Central memory CD8-positive, alpha-beta T cell (primary cell): ENCODE measurements around the gene MACC1.

Experiments
- ATAC-seq: fragments of 150-1000 bp; cut with Tn5 transposase; replicated peaks from 2 replicates; pipeline ENCODE4 v1.10.0; 2022; ENCODE audit warnings: mild to moderate bottlenecking, moderate FRiP score, moderate number of reproducible peaks; ENCODE audit not compliant: poor library complexity, severe bottlenecking; ENCODE audit errors: extremely low read depth
- DNase-seq, 2 donors: peaks; one replicate each; pipeline ENCODE4 v3.0.0; 2021; ENCODE audit warnings: low spot score in 2 of 2
- H3K27ac Mint-ChIP-seq: one replicate; pipeline ENCODE4 v1.8.0; 2022; ENCODE audit warnings: low read depth, mild to moderate bottlenecking, moderate library complexity, mixed read lengths
- H3K27me3 Mint-ChIP-seq: one replicate; pipeline ENCODE4 v1.8.0; 2022; ENCODE audit warnings: mixed read lengths
- H3K36me3 Mint-ChIP-seq: one replicate; pipeline ENCODE4 v1.8.0; 2022; ENCODE audit warnings: mild to moderate bottlenecking, moderate library complexity, mixed read lengths; ENCODE audit not compliant: insufficient read depth
- H3K4me1 Mint-ChIP-seq: one replicate; pipeline ENCODE4 v1.8.0; 2022; ENCODE audit warnings: mixed read lengths
- H3K4me3 Mint-ChIP-seq: one replicate; pipeline ENCODE4 v1.8.0; 2022; ENCODE audit warnings: mild to moderate bottlenecking, moderate library complexity, mixed read lengths
- H3K9me3 Mint-ChIP-seq: one replicate; pipeline ENCODE4 v1.8.0; 2022; ENCODE audit warnings: mixed read lengths

MACC1 gene

GRCh38 chr7:20226860-20227259, 9.7 kb upstream of the MACC1 start:
- peaks cover 7% of the 10 kb centered on the region for H3K27me3 Mint-ChIP-seq
- H3K9me3 Mint-ChIP-seq = peaks cover 11% of the 10 kb centered on the region
- ATAC-seq = no peak
- DNase-seq = no peak
- H3K4me1 Mint-ChIP-seq = no peaks in the 10 kb centered on the region
- no peak overlapping the region for H3K27ac Mint-ChIP-seq
- H3K4me3 Mint-ChIP-seq = no peak overlapping the region
- H3K36me3 Mint-ChIP-seq = no peaks in the 10 kb centered on the region

- Mint-ChIP-seq H3K27me3 (peaks cover 7% of the 10 kb centered on the region), H3K9me3 (peaks cover 11% of the 10 kb centered on the region), H3K4me1 (no peaks in the 10 kb centered on the region), H3K36me3 (no peaks in the 10 kb centered on the region), H3K4me3 (no peak overlapping the region), H3K27ac (no peak overlapping the region)
- DNase-seq (no peak), ATAC-seq (no peak)
Measured at GRCh38 chr7:20225384-20225783, 8.2 kb upstream of the MACC1 start.

DNA sequence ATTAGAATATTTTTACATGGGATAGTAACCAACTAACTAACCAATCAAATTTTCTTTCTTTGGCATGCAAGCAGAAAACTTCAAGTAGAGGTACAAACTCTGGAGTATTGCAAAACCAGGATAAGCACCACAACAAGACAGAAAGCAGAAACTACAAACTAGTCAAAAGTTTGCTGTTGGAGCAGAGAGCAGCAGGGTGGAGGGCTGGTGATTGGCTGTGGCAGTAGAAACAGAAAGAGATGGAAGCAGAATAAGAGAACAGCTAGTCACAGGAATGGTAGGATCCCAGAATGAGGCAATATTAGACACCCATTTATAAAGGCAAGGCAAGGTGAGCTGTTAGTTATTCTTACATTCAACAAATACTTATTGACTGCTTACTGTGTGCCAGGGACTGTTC, 6.8 kb upstream of the MACC1 start:
- peaks cover 3% of the 10 kb centered on the region for H3K36me3 Mint-ChIP-seq
- no peak overlapping the region for H3K27ac Mint-ChIP-seq
- peaks cover 7% of the 10 kb centered on the region for H3K27me3 Mint-ChIP-seq
- H3K4me3 Mint-ChIP-seq = no peak overlapping the region
- no peak for ATAC-seq
- peaks cover 11% of the 10 kb centered on the region for H3K9me3 Mint-ChIP-seq
- H3K4me1 Mint-ChIP-seq = no peaks in the 10 kb centered on the region
- DNase-seq = no peak

GRCh38 chr7:20223356-20223755, 6.2 kb upstream of the MACC1 start:
- peaks cover 3% of the 10 kb centered on the region for H3K36me3 Mint-ChIP-seq
- no peaks in the 10 kb centered on the region for H3K4me1 Mint-ChIP-seq
- no peak for ATAC-seq
- H3K27me3 Mint-ChIP-seq = peaks cover 7% of the 10 kb centered on the region
- no peak for DNase-seq
- peaks cover 11% of the 10 kb centered on the region for H3K9me3 Mint-ChIP-seq
- H3K4me3 Mint-ChIP-seq = no peak overlapping the region
- no peak overlapping the region for H3K27ac Mint-ChIP-seq

- Mint-ChIP-seq H3K4me1 (no peaks in the 10 kb centered on the region), H3K36me3 (peaks cover 3% of the 10 kb centered on the region), H3K27me3 (peaks cover 7% of the 10 kb centered on the region), H3K9me3 (peaks cover 11% of the 10 kb centered on the region), H3K4me3 (no peak overlapping the region), H3K27ac (no peak overlapping the region)
- ATAC-seq (no peak), DNase-seq (no peak)
Measured at GRCh38 chr7:20222219-20222828, 5.1 kb upstream of the MACC1 start.

- H3K4me1 Mint-ChIP-seq = no peaks in the 10 kb centered on the region
- H3K9me3 Mint-ChIP-seq = peaks cover 5% of the 10 kb centered on the region
- ATAC-seq = no peak
- H3K4me3 Mint-ChIP-seq = no peak overlapping the region
- peaks cover 3% of the 10 kb centered on the region for H3K36me3 Mint-ChIP-seq
- no peak for DNase-seq
- peaks cover under 1% of the 10 kb centered on the region for H3K27me3 Mint-ChIP-seq
- H3K27ac Mint-ChIP-seq = no peak overlapping the region
Measured at GRCh38 chr7:20220921-20221547, 3.9 kb upstream of the MACC1 start.

GRCh38 chr7:20220293-20220761, 3.1 kb upstream of the MACC1 start:
- ATAC-seq = no peak
- Mint-ChIP-seq H3K4me3 (no peak overlapping the region), H3K4me1 (no peaks in the 10 kb centered on the region), H3K9me3 (no peaks in the 10 kb centered on the region), H3K27me3 (no peaks in the 10 kb centered on the region), H3K27ac (no peak overlapping the region), H3K36me3 (peaks cover 3% of the 10 kb centered on the region)
- DNase-seq = no peak

GRCh38 chr7:20219446-20220292, 2.5 kb upstream of the MACC1 start:
- H3K27ac Mint-ChIP-seq = no peak overlapping the region
- no peak for DNase-seq
- H3K27me3 Mint-ChIP-seq = no peaks in the 10 kb centered on the region
- H3K36me3 Mint-ChIP-seq = peaks cover 3% of the 10 kb centered on the region
- no peaks in the 10 kb centered on the region for H3K4me1 Mint-ChIP-seq
- ATAC-seq = peak; percentile 55
- H3K9me3 Mint-ChIP-seq = no peaks in the 10 kb centered on the region
- no peak overlapping the region for H3K4me3 Mint-ChIP-seq

DNA sequence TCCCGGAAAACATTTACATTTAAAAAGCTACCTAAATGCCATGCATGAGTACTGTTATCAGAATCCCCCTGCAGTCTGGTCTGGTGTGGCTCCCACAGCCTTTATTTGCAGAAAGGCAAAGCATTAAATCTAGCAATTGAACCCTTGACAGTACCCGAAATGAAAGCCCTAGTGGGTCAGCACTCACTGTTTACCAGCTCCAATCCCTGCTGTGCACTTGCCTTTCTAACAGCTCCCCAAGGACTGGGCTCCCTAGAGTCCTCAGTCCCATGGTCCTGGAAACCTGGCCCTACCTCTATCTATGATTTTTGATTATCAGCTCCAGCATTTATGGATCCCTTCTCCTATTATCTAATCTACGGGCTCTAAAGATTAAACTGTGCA, 1.9 kb upstream of the MACC1 start:
- H3K4me1 Mint-ChIP-seq = no peaks in the 10 kb centered on the region
- peak overlapping the region; percentile 7 for H3K27ac Mint-ChIP-seq
- no peaks in the 10 kb centered on the region for H3K27me3 Mint-ChIP-seq
- H3K4me3 Mint-ChIP-seq = no peak overlapping the region
- H3K9me3 Mint-ChIP-seq = no peaks in the 10 kb centered on the region
- DNase-seq = no peak
- ATAC-seq = no peak
- peaks cover 3% of the 10 kb centered on the region for H3K36me3 Mint-ChIP-seq

DNA sequence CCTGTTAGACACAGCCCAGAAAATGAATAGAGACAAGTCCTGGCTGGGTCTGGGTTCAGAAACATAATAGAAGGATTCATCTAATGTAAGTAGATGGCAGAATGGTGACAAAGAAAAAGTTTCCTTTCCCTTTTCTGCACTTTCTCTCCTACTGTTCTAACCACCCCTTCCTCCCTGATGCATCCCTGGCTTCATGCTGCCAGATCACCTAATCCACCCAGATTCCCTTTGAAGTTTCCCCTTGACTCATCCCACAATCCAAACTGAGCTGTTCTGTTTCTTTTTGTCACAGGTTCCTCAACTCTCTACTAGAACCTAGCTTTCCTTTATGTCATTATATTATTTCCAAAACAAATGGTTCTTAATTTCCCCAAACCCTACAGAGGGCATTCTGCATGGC, 1.1 kb upstream of the MACC1 start:
- no peaks in the 10 kb centered on the region for H3K4me1 Mint-ChIP-seq

DNA sequence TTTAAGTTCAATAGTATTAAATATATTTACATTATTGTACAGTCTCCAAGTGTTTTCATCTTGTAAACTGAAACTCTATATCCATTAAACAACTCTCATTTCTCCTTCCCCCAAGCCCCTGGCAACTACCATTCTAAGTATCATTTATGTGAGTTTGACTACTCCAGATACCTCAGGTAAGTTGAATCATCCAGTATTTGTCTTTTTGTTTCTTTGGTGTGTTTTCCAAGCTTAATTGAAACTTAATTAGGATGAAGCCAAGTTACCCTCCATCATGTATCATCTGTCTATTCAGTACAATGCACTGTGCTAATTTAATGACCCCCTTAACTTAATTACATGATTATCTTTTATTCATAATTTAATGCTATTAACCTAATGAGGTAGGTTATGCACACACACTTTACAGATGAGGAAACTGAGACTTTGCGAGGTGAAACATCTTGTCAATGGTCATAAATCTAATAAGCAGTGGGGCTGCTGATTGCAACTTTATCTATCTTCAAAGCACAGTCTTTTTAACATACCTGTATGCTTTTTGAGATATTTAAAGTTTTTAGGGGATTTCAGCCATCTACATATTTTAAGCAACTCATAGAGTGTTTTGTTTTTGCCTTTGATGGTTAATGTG, 663 bp downstream of the MACC1 start:
- Mint-ChIP-seq H3K36me3 (peaks cover 3% of the 10 kb centered on the region), H3K9me3 (no peaks in the 10 kb centered on the region), H3K4me1 (no peaks in the 10 kb centered on the region), H3K27me3 (no peaks in the 10 kb centered on the region), H3K27ac (no peak overlapping the region), H3K4me3 (no peak overlapping the region)
- ATAC-seq (no peak), DNase-seq (no peak)

More for the DNA sequence above, 1.1 kb upstream of the MACC1 start:
- DNase-seq (no peak), ATAC-seq (no peak)
- Mint-ChIP-seq H3K9me3 (no peaks in the 10 kb centered on the region), H3K36me3 (peaks cover 3% of the 10 kb centered on the region), H3K27me3 (no peaks in the 10 kb centered on the region), H3K27ac (peak overlapping the region; percentile 7), H3K4me3 (no peak overlapping the region)

GRCh38 chr7:20214921-20215669, 2.1 kb downstream of the MACC1 start:
- H3K36me3 Mint-ChIP-seq = peaks cover 3% of the 10 kb centered on the region
- ATAC-seq (no peak), DNase-seq (no peak)
- H3K4me1 Mint-ChIP-seq = no peaks in the 10 kb centered on the region
- no peak overlapping the region for H3K4me3 Mint-ChIP-seq
- no peaks in the 10 kb centered on the region for H3K27me3 Mint-ChIP-seq
- H3K9me3 Mint-ChIP-seq = peaks cover 4% of the 10 kb centered on the region
- H3K27ac Mint-ChIP-seq = no peak overlapping the region
